ENCODE measurements around the gene AK1.
"Not testable (repeated sequence)": the region's sequence is repeated elsewhere in the genome, so short reads cannot be mapped to it uniquely, and the experiment has no call there.

Gene AK1

GRCh38 chr9:127856094-127856728 is 21.3 kb downstream of the AK1 start:
- Histone ChIP-seq H3K27ac (peak overlapping the region in 4 of 21 experiments; percentile 5 to 95 (median 88)), H3K4me3 (no peak overlapping the region)

- peak overlapping the region in 9 of 21 experiments; percentile 84 to 96 (median 91) for H3K27ac ChIP-seq
These were observed 22.0 kb downstream of the AK1 start for GRCh38 chr9:127855522-127855921.

DNA sequence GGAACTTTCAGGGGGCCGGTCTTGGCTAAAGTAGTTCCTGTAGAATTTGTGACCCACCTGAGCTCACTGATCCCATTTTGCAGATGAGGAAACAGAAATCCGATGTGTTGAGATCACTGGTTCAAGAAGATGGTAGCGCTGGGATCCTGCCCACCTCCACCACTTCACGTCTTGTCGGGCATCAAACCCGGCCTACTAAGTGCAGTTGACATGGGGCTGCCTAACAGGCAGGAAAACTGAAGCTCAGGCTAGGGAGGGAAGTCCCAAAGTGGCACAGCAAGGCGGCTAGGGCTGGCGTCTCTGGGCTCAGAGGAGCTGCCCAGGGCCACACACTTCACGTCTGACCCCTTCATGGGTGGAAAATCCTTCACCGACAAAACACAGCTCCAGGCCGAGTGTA is 22.5 kb downstream of the AK1 start:
- Histone ChIP-seq H3K4me3 (peak overlapping the region in 6 of 7 experiments; percentile 49 to 61 (median 56)), H3K27ac (peak overlapping the region in 19 of 21 experiments; percentile 78 to 96 (median 86))

More at GRCh38 chr9:127855522-127855921, 22.0 kb downstream of the AK1 start:
- no peak overlapping the region for H3K4me3 ChIP-seq

DNA sequence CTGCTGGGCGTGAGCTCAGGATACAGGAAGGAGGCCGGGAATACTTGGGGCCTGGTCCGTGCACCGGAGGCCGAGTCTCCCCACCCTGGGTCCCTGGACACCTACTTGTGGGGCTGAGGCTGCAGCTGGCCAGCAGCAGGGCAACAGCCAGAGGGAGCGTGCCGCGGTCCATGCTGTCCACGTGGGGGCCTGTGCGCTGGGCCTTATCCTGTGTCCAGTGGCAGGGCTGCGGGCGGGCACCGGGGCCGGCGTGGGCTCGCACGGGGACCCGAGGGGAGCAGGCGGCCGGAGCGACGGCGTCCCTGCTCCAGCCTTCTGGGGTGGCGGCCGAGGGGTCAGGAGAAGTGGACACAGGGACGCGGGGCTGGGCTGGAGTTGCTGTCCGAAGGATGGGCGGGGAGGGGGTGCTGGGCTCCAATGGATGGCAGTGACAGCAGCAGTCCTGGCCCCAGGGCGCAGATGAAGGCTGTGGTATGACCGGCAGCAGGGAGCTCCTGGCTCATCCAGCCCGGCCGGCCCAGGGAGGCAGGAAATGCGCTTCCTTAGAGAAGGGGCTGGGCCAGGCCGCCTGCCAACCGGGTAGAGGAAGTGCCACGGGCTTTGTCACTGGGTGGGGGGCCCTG is 23.2 kb downstream of the AK1 start, which contains the start of gene ENG:
Gene ENG (minus strand): TSS at position 475 of the 623 bp plus-strand sequence. CDS start 303 bp downstream, at position 172.
- peak within 1 kb of the TSS; percentile 43 to 61 (median 54) for H3K4me3 ChIP-seq
- peak within 1 kb of the TSS; percentile 47 to 96 (median 86) for H3K27ac ChIP-seq

DNA sequence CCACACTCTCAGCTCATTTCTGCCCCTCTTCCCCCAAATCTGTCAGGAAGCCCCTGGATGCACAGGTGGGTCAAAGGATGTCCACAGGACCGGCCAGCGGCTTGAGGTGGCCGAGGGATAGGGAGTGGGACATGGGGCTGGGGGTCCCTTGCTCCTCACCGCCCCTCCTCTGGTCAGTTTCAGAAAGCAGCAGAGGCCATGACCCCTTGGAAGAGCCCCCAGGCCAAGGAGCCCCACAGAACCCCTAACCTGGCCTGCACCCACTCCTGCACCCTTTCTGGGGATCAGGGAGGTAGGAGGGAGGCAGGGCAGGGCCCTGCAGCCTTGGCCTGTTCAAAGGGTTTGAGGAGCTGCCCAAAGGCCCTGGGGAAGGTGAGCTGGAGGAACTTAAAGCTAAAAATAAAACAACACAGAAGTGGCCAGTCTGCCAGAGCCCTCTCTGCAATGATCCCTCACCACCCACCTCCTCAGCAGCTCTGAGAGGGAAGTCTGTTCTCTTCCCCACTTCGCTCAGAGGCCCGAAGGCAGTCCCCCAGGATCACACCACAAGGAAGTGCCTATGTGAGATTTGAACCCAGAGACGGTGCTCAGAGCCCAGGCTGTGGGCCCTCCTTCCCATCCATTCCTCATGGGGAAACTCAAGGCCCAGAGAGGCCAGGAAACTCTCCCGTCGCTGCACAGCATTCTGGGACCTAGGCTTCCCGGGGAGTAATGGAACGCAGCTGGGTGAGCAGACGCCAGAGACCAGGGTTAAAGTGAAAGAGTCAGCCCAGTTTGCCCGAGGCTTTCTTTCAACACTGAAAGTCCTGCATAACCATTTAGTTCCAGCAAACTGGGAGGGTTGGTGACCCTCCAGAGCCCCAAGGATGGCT is 23.9 kb downstream of the AK1 start:
- Histone ChIP-seq H3K4me3 (peak overlapping the region; percentile 43 to 61 (median 54)), H3K27ac (peak overlapping the region; percentile 47 to 96 (median 86))

DNA sequence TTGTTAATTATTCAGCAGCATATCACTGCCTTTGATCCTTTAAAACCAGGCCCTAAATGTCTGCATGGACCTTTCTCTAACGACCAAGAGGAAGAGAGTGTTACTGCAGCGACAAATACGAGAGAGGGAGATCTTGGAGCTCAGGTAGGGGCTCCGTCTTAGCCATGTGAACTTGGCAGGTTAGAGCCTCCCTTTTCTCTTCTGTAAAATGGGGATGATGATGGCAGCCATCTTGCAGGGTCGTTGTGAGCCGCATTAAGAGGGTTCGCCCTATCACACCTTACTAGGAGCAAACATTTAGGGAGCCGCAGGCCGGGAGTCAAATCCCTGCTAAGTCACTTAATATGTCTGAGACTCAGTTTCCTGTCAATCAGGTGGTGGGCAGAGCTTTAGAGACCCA is 24.6 kb downstream of the AK1 start:
- Histone ChIP-seq H3K4me3 (peak overlapping the region; percentile 43 to 61 (median 54)), H3K27ac (peak overlapping the region in 19 of 21 experiments; percentile 4 to 96 (median 86))

DNA sequence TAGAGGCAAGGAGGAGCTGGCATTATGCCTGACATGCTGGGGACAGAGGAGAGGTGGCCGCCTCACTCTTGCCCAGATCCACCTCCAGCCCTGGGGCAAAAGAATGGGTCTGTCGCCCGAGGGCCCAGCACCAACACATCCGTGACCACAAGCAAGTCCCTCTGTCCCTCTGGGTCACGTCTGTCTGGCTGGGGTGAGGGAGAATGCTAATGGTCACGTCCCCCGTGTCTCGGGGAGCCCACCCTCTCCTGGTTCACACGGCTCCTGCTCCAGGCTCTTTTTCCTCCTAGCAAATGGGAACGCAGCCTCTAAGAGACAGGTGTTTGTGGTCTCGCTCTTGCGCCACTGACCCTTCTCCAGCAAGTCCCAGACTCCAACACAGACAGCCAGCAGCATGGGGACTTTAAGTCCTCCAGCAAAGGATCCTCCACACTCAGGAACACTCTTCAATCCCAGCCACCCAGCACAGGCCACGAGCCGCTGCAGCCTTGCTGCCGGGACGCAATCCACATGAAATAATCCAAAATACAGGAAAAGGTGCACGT is 27.1 kb downstream of the AK1 start:
- Histone ChIP-seq H3K27ac (peak overlapping the region in 6 of 21 experiments; percentile 19 to 93 (median 44)), H3K4me3 (peak overlapping the region in 2 of 7 experiments; percentile 6 to 9)

DNA sequence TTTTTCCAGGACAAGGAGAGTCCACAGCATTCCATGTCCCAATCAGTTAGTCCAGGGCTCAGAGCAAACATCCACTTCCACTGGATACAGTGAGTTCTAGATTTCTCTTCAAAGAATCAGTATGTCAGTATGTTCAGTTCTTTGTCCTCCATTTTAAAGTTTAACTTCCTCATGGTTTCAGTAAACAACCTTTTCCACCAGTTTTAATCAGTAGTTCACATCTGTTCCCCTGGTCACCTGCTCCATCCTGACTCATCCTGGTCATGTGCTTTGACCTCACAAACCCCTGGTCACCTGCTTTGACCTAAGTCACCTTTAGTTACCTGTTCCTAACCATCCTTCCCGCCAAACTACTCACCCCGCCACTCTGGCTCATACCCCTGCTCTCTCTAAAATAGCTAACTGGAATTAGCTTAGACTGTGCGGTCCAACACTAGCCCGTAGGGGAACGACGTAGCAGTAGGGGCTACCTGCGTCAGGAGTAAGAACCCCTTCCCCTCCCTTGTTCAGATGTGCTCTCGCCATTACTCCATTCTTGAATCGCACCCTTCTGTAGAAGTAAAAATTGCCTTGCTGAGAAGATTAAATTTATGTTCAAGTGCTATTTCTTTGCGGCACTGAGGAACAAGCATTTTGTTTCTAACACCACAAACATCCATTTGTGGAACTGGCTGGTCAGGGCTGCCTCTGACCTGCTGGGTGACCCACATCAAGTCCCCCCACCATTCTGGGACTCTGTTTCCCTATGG is 28.5 kb downstream of the AK1 start:
- H3K27ac ChIP-seq = peak overlapping the region in 2 of 21 experiments; percentile 14 to 35
- H3K4me3 ChIP-seq = no peak overlapping the region

- no peak overlapping the region for H3K4me3 ChIP-seq
These were observed 29.4 kb downstream of the AK1 start for GRCh38 chr9:127847833-127848755.

GRCh38 chr9:127847178-127847510 is 30.3 kb downstream of the AK1 start:
- Histone ChIP-seq H3K4me3 (no peak overlapping the region), H3K27ac (peak overlapping the region in 12 of 21 experiments; percentile 6 to 81 (median 50))

More at GRCh38 chr9:127847833-127848755, 29.4 kb downstream of the AK1 start:
- peak overlapping the region in 7 of 21 experiments; percentile 14 to 51 (median 40) for H3K27ac ChIP-seq

DNA sequence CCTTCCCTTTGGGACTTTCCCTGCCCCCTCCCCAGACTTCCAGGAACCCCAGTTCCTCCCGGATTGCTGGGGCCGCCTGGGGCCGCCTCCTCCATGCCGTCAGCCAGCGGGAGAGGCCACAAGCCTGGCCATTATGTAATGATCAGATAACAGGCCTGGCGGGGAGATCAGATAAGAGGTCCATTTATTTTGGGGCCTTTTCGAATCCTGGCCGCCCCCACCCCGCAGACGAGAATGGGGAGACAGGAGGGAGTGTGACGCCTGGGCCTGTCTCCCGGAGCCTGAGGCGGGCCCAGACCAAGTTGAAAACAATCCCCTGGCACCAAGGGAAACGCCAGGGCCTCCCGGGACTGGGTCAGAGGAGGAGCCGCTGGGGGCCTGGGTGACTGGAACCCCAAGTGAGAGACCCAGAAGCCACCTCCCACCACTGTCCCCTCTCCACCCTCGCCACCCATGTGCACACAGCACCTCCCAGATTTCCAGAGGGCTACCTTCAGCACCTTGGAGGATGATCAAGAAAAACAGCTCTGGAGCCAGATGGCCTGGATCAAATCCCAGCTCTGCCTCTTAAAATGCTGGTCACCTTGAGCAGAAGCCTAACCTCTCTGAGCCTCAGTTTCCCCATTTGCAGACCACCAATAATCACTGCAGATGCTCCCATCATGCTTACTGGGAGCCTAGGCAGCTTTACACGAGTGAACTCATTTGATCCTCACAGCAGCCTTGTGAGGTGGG is 30.9 kb downstream of the AK1 start:
- peak overlapping the region in 1 of 7 experiments; percentile 6 for H3K4me3 ChIP-seq
- H3K27ac ChIP-seq = peak overlapping the region in 15 of 21 experiments; percentile 6 to 81 (median 49)

DNA sequence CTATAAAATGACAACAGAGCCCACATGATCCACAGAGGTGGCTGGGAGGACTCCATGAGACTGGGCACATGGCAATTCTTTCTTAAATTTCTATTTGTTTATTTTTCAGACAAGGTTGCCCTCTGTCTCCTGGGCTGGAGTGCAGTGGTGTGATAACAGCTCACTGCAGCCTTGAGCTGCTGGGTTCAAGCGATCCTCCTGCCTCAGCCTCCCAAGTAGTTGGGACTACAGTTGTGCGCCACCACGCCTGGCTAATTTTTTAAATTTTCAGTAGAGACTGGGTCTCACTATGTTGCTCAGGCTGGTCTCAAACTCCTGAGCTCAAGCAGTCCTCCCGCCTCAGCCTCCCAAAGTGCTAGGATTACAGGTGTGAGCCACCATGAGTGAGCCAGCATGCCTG is 31.9 kb downstream of the AK1 start:
- not testable (repeated sequence) for H3K4me3 ChIP-seq
- peak overlapping the region in 15 of 21 experiments; percentile 16 to 81 (median 49) for H3K27ac ChIP-seq

- peak overlapping the region in 13 of 21 experiments; percentile 5 to 81 (median 51) for H3K27ac ChIP-seq
- no peak overlapping the region for H3K4me3 ChIP-seq
These were observed 32.6 kb downstream of the AK1 start for GRCh38 chr9:127844821-127845359.

DNA sequence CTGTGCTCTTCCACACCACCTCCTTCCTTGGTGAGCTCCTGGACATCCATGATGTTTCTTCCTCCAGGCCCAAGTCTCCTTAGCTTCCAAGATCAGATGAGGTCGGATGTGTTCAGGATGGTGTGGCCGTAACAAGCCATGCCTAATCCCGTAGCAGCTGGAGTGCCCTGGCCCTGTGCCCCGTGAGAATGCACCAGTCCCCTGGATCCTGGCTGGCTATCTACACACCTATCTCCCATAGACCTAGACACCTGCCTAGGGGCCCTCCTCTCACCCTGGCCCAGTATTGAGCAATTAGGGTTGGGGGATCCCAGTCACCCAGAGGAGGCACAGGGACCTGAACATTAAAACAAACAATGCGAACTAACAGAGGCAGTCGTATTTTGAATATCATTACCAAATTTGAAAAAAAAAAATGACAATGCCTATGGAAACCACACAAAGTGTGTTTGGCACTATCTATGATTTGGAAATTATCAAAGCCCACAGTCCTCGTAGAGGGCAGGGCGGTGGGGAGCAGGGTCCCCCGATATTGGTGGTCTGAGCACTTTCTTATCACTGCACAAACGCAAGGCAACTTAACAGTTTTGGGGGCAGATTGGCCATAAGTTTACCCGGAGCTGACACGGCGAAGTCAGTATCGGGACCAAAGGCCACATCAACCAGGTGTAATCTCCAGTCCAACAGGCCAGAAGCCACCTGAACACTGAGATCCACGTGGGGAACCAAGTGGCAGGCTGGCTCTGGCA is 36.2 kb downstream of the AK1 start:
- no peak overlapping the region for H3K4me3 ChIP-seq

GRCh38 chr9:127838375-127839078 is 38.9 kb downstream of the AK1 start:
- Histone ChIP-seq H3K4me3 (no peak overlapping the region), H3K27ac (peak overlapping the region; percentile 35 to 92 (median 83))

More for the DNA sequence above, 36.2 kb downstream of the AK1 start:
- H3K27ac ChIP-seq = peak overlapping the region in 6 of 21 experiments; percentile 7 to 47 (median 24)

GRCh38 chr9:127837346-127837745 is 40.1 kb downstream of the AK1 start:
- no peak overlapping the region for H3K4me3 ChIP-seq
- peak overlapping the region in 18 of 21 experiments; percentile 70 to 92 (median 87) for H3K27ac ChIP-seq

Measured in skin epidermis (tissue), 12 donors.